H9 (cell line): ENCODE measurements around the gene GLT6D1. TPM values are rescaled to one million over a fixed set of nuclear protein-coding genes. Genes with fewer than 3 reads are reported as not detected.

Experiments
- DNase-seq: peaks from one replicate; pipeline ENCODE4 v3.0.0-alpha.2; 2017
- H2AFZ ChIP-seq: one replicate; pipeline ENCODE4 v1.6.1; 2013; ENCODE audit warnings: mild to moderate bottlenecking, low read length, control low read depth, moderate library complexity
- H2AK5ac ChIP-seq: 2 replicates; pipeline ENCODE4 v1.6.1; 2013; ENCODE audit warnings: low read length, control low read depth, mixed read lengths; ENCODE audit not compliant: insufficient read length
- H2BK120ac ChIP-seq: one replicate; pipeline ENCODE4 v1.6.1; 2013; ENCODE audit warnings: low read depth, mild to moderate bottlenecking, low read length, control low read depth, inconsistent platforms; ENCODE audit not compliant: poor library complexity, severe bottlenecking
- H2BK12ac ChIP-seq: 2 replicates; pipeline ENCODE4 v1.6.1; 2013; ENCODE audit warnings: low read length, control low read depth, mixed read lengths, low read depth; ENCODE audit not compliant: insufficient read length
- H2BK15ac ChIP-seq: 2 replicates; pipeline ENCODE4 v1.6.1; 2013; ENCODE audit warnings: low read depth, low read length, control low read depth
- H2BK20ac ChIP-seq: one replicate; pipeline ENCODE4 v1.6.1; 2013; ENCODE audit warnings: low read depth, mild to moderate bottlenecking, low read length, control low read depth, inconsistent platforms; ENCODE audit not compliant: poor library complexity, severe bottlenecking
- H2BK5ac ChIP-seq: 2 replicates; pipeline ENCODE4 v1.6.1; 2013; ENCODE audit warnings: low read length, control low read depth, mixed read lengths; ENCODE audit not compliant: insufficient read length
- H3K14ac ChIP-seq: 2 replicates; pipeline ENCODE4 v1.6.1; 2013; ENCODE audit warnings: low read length, control low read depth; ENCODE audit not compliant: insufficient read depth
- H3K18ac ChIP-seq: 2 replicates; pipeline ENCODE4 v1.6.1; 2013; ENCODE audit warnings: low read depth, mild to moderate bottlenecking, mixed read lengths, low read length, control low read depth; ENCODE audit not compliant: insufficient read length
- H3K23ac ChIP-seq: 2 replicates; pipeline ENCODE4 v1.6.1; 2013; ENCODE audit warnings: low read length, control low read depth, mixed read lengths, low read depth; ENCODE audit not compliant: insufficient read length
- H3K23me2 ChIP-seq: 2 replicates; pipeline ENCODE4 v1.6.1; 2013; ENCODE audit warnings: low read depth, mild to moderate bottlenecking, mixed read lengths, low read length, control low read depth; ENCODE audit not compliant: insufficient read length, poor library complexity, severe bottlenecking
- H3K27ac ChIP-seq: 2 replicates; pipeline ENCODE4 v1.5.1; 2013; ENCODE audit warnings: low read length, control low read depth, mixed read lengths, low read depth; ENCODE audit not compliant: insufficient read length
- H3K27me3 ChIP-seq: 2 replicates; pipeline ENCODE4 v1.6.1; 2013; ENCODE audit warnings: low read length, control low read depth, inconsistent platforms; ENCODE audit not compliant: insufficient read depth
- H3K4ac ChIP-seq: 2 replicates; pipeline ENCODE4 v1.6.1; 2013; ENCODE audit warnings: low read depth, mild to moderate bottlenecking, control low read depth, inconsistent platforms, low read length, moderate library complexity
- H3K4me1 ChIP-seq: 2 replicates; pipeline ENCODE4 v1.6.1; 2013; ENCODE audit warnings: low read length, control low read depth, inconsistent platforms; ENCODE audit not compliant: insufficient read depth
- H3K4me2 ChIP-seq: 2 replicates; pipeline ENCODE4 v1.6.1; 2013; ENCODE audit warnings: low read length, control low read depth, mixed read lengths; ENCODE audit not compliant: insufficient read length, insufficient read depth
- H3K56ac ChIP-seq: 2 replicates; pipeline ENCODE4 v1.6.1; 2013; ENCODE audit warnings: low read depth, mild to moderate bottlenecking, mixed read lengths, low read length, control low read depth; ENCODE audit not compliant: insufficient read length
- H3K79me1 ChIP-seq: 2 replicates; pipeline ENCODE4 v1.6.1; 2013; ENCODE audit warnings: low read depth, mild to moderate bottlenecking, moderate library complexity, low read length, control low read depth, inconsistent platforms; ENCODE audit not compliant: insufficient read depth, poor library complexity, severe bottlenecking
- H3K79me2 ChIP-seq: 2 replicates; pipeline ENCODE4 v1.6.1; 2013; ENCODE audit warnings: low read length, control low read depth, inconsistent platforms; ENCODE audit not compliant: insufficient read depth
- H3K9ac ChIP-seq: 2 replicates; pipeline ENCODE4 v1.6.1; 2013; ENCODE audit warnings: low read length, control low read depth, mixed read lengths; ENCODE audit not compliant: insufficient read length; ENCODE audit errors: extremely low read depth
- H3K9me3 ChIP-seq: one replicate; pipeline ENCODE4 v1.6.1; 2013; ENCODE audit warnings: low read depth, low read length, inconsistent platforms; ENCODE audit not compliant: control insufficient read depth
- H3T11ph ChIP-seq: one replicate; pipeline ENCODE4 v1.6.1; 2013; ENCODE audit warnings: mild to moderate bottlenecking, low read length, control low read depth, inconsistent platforms
- H4K20me1 ChIP-seq: one replicate; pipeline ENCODE4 v1.6.1; 2013; ENCODE audit not compliant: control insufficient read depth, insufficient read length, insufficient read depth
- H4K5ac ChIP-seq: 2 replicates; pipeline ENCODE4 v1.6.1; 2013; ENCODE audit warnings: low read depth, mild to moderate bottlenecking, mixed read lengths, low read length, control low read depth; ENCODE audit not compliant: insufficient read length
- H4K8ac ChIP-seq: replicated peaks from 2 replicates; pipeline ENCODE4 v1.6.1; 2013; ENCODE audit warnings: low read length, control low read depth, mixed read lengths, low read depth; ENCODE audit not compliant: insufficient read length
- H4K91ac ChIP-seq: 2 replicates; pipeline ENCODE4 v1.6.1; 2013; ENCODE audit warnings: low read depth, mild to moderate bottlenecking, moderate library complexity, mixed read lengths, low read length, control low read depth; ENCODE audit not compliant: insufficient read length
- H3K27ac Mint-ChIP-seq, 3 experiments: 2 replicates in 2 of 3; 3 replicates in 1 of 3; pipeline ENCODE4 v1.8.0; 2020 to 2021; ENCODE audit warnings: mixed read lengths in 3 of 3, mild to moderate bottlenecking in 1 of 3, moderate library complexity in 1 of 3
- H3K27me3 Mint-ChIP-seq: 2 replicates; pipeline ENCODE4 v1.8.0; 2021; ENCODE audit warnings: low read depth, mild to moderate bottlenecking, moderate library complexity, mixed read lengths
- H3K36me3 Mint-ChIP-seq, 3 experiments: 2 replicates in 2 of 3; 3 replicates in 1 of 3; pipeline ENCODE4 v1.8.0; 2020 to 2021; ENCODE audit warnings: low read depth in 3 of 3, mixed read lengths in 3 of 3; ENCODE audit not compliant: insufficient read depth in 1 of 3
- H3K4me1 Mint-ChIP-seq, 2 experiments: 2 replicates each; pipeline ENCODE4 v1.8.0; 2020; ENCODE audit warnings: mixed read lengths in 2 of 2
- H3K4me3 Mint-ChIP-seq, 2 experiments: 2 replicates in 1 of 2; 3 replicates in 1 of 2; pipeline ENCODE4 v1.8.0; 2020 to 2021; ENCODE audit warnings: mild to moderate bottlenecking in 2 of 2, mixed read lengths in 2 of 2, moderate library complexity in 1 of 2
- H3K9me3 Mint-ChIP-seq, 2 experiments: 2 replicates in 1 of 2; 3 replicates in 1 of 2; pipeline ENCODE4 v1.8.0; 2020; ENCODE audit warnings: mild to moderate bottlenecking in 2 of 2, mixed read lengths in 2 of 2, moderate library complexity in 1 of 2
- CTCF ChIP-seq: fragments of 200-600 bp; sonication (generic); conservative IDR thresholded peaks from 3 replicates; pipeline ENCODE4 v1.8.0; 2021; ENCODE audit warnings: antibody characterized with exemption, mild to moderate bottlenecking
- WGBS: extraction: QIAGEN DNeasy Blood & Tissue Kit; methylation state at CpG from one replicate; pipeline ENCODE4 v1.1.7; 2013; ENCODE audit warnings: missing lambda C conversion rate, low lambda C conversion rate, mixed read lengths; ENCODE audit not compliant: insufficient read length; ENCODE audit errors: extremely low coverage; 5-methylcytosine and 5-hydroxymethylcytosine counted together
- total RNA-seq: library from RNA; stranded (reverse); gene quantifications from 2 replicates; pipeline ENCODE4 v1.2.1, GENCODE V29; 2021

The GLT6D1 gene
- total RNA-seq, 1 experiment from 2014 or later = not detected

GRCh38 chr9:135624282-135624681 lies 15.1 kb downstream of the GLT6D1 start:
- H2BK20ac ChIP-seq = no peak overlapping the region
- no peak overlapping the region for H3K4ac ChIP-seq
- Mint-ChIP-seq H3K27me3 (peaks cover 7% of the 10 kb centered on the region), H3K4me3 (no peak overlapping the region), H3K9me3 (peaks cover 12 to 17% of the 10 kb centered on the region in 2 experiments), H3K27ac (no peak overlapping the region), H3K4me1 (no peaks in the 10 kb centered on the region), H3K36me3 (peaks cover 0 to 19% (median 6%) of the 10 kb centered on the region in 3 experiments; a peak in 3 of 7 replicates)
- H2AFZ ChIP-seq = no peak overlapping the region
- H2BK120ac ChIP-seq = no peak overlapping the region
- no peak overlapping the region for H2BK12ac ChIP-seq
- no peak overlapping the region for H2AK5ac ChIP-seq
- no peak for TF ChIP-seq CTCF
- no peaks in the 10 kb centered on the region for H3K79me1 ChIP-seq
- WGBS = no CpG with 5 or more reads among the region's 14 CpGs
- H2BK5ac ChIP-seq = no peak overlapping the region
- no peak overlapping the region for H3K27ac ChIP-seq
- no peak overlapping the region for H4K5ac ChIP-seq
- H3K23ac ChIP-seq = no peak overlapping the region
- no peaks in the 10 kb centered on the region for H3K9me3 ChIP-seq
- H3K27me3 ChIP-seq = no peaks in the 10 kb centered on the region
- no peak overlapping the region for H4K8ac ChIP-seq
- H3K23me2 ChIP-seq = no peaks in the 10 kb centered on the region
- H3K14ac ChIP-seq = no peak overlapping the region
- H3K4me1 ChIP-seq = no peaks in the 10 kb centered on the region
- H3K56ac ChIP-seq = no peak overlapping the region
- H3T11ph ChIP-seq = no peak overlapping the region
- no peak overlapping the region for H3K4me2 ChIP-seq
- no peak overlapping the region for H3K18ac ChIP-seq
- no peaks in the 10 kb centered on the region for H3K79me2 ChIP-seq
- no peak overlapping the region for H4K91ac ChIP-seq
- no peak overlapping the region for H3K9ac ChIP-seq
- H4K20me1 ChIP-seq = no peaks in the 10 kb centered on the region
- DNase-seq = no peak
- no peak overlapping the region for H2BK15ac ChIP-seq
